GM12873 (cell line): ENCODE data around the gene POU2AF2.

Source experiments
- TF ChIP-seq, protein P1 (sequence below): IDR thresholded peaks from 2 replicates; pipeline ENCODE4 v1.5.1; 2012; ENCODE audit warnings: low read depth, mild to moderate bottlenecking, moderate library complexity, low read length, control low read depth; ENCODE audit not compliant: insufficient read depth; ENCODE audit errors: missing control alignments

POU2AF2 gene

DNA sequence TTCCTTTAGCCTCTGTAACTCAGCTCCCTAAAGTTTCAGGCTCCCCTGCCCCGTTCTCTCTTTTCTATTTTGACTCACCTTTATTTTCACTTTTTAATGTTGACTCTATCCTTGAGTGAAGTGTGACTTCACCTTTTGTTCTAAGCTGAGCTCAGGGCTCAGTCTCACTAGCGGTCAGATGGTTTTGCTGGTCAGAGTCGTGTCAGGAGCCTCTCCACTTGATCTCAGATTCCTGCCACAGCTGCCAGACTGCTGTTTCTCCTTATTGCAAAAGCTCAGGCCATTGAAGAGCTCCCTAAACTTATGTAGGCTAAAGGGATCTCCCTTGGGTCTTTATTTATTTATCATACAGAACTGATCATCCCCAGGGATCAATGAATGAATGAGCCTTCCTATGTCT, 13.7 kb upstream of the POU2AF2 start:
- TF ChIP-seq, protein P1, sequence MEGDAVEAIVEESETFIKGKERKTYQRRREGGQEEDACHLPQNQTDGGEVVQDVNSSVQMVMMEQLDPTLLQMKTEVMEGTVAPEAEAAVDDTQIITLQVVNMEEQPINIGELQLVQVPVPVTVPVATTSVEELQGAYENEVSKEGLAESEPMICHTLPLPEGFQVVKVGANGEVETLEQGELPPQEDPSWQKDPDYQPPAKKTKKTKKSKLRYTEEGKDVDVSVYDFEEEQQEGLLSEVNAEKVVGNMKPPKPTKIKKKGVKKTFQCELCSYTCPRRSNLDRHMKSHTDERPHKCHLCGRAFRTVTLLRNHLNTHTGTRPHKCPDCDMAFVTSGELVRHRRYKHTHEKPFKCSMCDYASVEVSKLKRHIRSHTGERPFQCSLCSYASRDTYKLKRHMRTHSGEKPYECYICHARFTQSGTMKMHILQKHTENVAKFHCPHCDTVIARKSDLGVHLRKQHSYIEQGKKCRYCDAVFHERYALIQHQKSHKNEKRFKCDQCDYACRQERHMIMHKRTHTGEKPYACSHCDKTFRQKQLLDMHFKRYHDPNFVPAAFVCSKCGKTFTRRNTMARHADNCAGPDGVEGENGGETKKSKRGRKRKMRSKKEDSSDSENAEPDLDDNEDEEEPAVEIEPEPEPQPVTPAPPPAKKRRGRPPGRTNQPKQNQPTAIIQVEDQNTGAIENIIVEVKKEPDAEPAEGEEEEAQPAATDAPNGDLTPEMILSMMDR: no peak

DNA sequence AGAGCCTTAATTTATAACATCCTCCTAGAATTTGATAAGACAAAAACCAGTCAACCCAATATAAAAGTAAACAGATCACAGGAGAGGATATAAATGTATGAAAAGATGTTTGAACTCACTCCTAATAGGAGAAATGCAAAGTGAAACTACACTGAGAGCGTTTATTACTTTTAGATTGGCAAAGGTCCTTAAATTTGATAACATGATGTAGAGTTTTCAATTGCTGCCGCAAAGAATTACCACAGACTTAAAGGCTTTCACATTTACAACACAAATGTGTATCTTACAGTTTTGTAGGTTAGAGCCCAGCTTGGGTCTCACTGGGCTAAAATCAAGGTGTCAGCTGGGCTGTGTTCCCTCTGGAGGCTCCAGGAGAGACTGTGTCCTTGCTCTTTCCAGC, 9.1 kb upstream of the POU2AF2 start:
- TF ChIP-seq, protein P1: no peak

DNA sequence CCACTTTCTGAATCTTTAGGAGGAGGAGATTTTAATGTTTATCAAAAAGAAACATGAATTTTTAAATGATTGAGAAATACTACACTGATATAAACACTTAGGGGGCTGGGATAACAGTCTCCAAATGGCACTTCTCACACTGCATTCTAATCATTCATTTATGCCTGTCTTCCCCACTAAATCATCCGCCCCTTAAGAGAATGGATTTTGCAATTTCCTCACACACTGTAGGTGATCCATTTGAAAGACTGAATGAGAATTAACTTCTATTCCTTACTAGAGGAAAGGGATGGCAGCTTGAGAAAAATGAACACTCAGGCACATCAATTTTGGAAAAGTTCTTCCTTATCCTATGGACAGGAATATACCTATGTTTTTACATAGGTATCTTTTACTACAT, 7.6 kb upstream of the POU2AF2 start:
- TF ChIP-seq, protein P1: no peak

- TF ChIP-seq, protein P1: no peak
These were observed 1.4 kb downstream of the POU2AF2 start for GRCh38 chr11:111246956-111247355.

DNA sequence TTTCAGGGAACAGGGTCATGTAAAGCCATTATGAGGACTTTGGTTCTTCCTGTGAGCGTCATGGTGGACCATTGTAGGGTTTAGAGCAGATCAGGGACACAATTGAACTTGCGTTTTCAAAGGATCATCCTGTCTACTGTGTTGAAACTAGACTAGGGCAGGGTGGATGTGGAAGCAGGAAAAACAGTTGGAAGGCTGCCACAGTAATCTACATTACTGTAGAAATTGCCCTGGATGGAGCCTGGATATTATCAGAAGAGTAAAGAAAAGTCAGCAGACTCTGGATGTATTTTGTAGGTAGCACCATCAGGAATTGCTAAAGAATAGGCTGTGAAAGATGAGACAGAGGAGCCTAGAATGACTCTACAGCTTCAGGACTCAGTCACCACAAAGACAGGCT, 5.4 kb downstream of the POU2AF2 start:
- TF ChIP-seq, protein P1: no peak

DNA sequence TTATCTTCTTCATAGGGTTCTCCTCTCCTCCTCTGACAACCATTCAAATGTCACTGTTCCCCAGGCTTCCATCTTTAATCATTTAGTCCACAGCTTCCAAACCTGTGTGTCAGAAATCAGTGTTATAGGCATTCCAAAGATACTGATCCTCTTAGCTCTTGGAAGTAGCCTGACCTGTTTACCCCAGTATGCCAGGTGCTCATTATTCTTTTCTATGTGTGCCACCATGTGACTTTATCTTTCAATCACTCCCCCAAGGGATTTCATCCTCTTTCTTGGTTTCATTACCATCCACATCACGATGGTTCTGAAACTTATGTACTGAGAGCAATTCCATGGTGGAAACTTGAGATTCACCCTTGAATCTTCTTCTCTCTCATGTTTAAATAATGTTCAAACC, 7.6 kb downstream of the POU2AF2 start:
- TF ChIP-seq, protein P1: no peak

- TF ChIP-seq, protein P1: no peak
These were observed 8.1 kb downstream of the POU2AF2 start for GRCh38 chr11:111253630-111254029.
